HepG2 (cell line): ENCODE measurements around the gene EGR4. TPM values are rescaled to one million over a fixed set of nuclear protein-coding genes. Genes with fewer than 3 reads are reported as not detected.

Experiments
- ATAC-seq: fragments of 200-7000 bp; cut with Tn5 transposase; 3 replicates; pipeline ENCODE4 v1.9.1; 2020; ENCODE audit warnings: mild to moderate bottlenecking, moderate library complexity
- BruUV-seq: library from RNA; stranded (reverse); fragments of 400-500 nt; replicated peaks from 2 replicates; lab custom pipeline; 2021; lab: Mats Ljungman, UMichigan
- CTCF ChIA-PET: fragments of 300-600 bp; formaldehyde crosslinking; extraction: SDS; loops from one replicate; lab custom pipeline; 2021; ENCODE audit warnings: low total read pairs, inconsistent platforms, low intra/inter-chr PET ratio; lab: Yijun Ruan, JAX
- POLR2A ChIA-PET: fragments of 350-600 bp; sonication (Branson Sonifier 250); formaldehyde crosslinking; loops from one replicate; lab custom pipeline; 2020; ENCODE audit warnings: antibody characterized with exemption, inconsistent platforms; lab: Yijun Ruan, JAX
- DNase-seq: peaks from one replicate; pipeline ENCODE4 v3.0.0-alpha.2; 2015; ENCODE audit warnings: low spot score
- FAIRE-seq: peaks from 3 replicates; lab custom pipeline; 2011; peaks lifted over from hg19 to GRCh38; lab: Jason Lieb, UNC
- H2AFZ ChIP-seq: one replicate; pipeline ENCODE4 v1.6.1; 2011; ENCODE audit warnings: low read length, inconsistent platforms
- H3K27ac ChIP-seq: fragments of 300-600 bp; 3 replicates; pipeline ENCODE4 v1.8.0; 2011; ENCODE audit warnings: mixed run types, mild to moderate bottlenecking, mixed read lengths, low read length, inconsistent platforms; ENCODE audit not compliant: insufficient read depth; ENCODE audit errors: extremely low read length
- H3K27me3 ChIP-seq, 2 experiments: fragments of 200-600 bp in 1 of 2; 2 replicates in 1 of 2; 3 replicates in 1 of 2; pipeline versions ENCODE4 v1.6.0 to v1.8.0; 2011; ENCODE audit warnings: low read length in 2 of 2, mild to moderate bottlenecking in 2 of 2, moderate library complexity in 2 of 2, inconsistent platforms in 1 of 2; ENCODE audit not compliant: insufficient read depth in 2 of 2, control insufficient read depth in 1 of 2
- H3K36me3 ChIP-seq, 2 experiments: fragments of 200-600 bp in 1 of 2; replicated peaks in 1 of 2; 2 replicates in 1 of 2; 3 replicates in 1 of 2; pipeline versions ENCODE4 v1.5.1 to v1.8.0; 2011; ENCODE audit warnings: low read length in 2 of 2, inconsistent platforms in 1 of 2; ENCODE audit not compliant: insufficient read depth in 2 of 2, control insufficient read depth in 1 of 2
- H3K4me1 ChIP-seq: 2 replicates; pipeline ENCODE4 v1.5.1; 2012; ENCODE audit warnings: low read length, inconsistent platforms; ENCODE audit not compliant: insufficient read depth
- H3K4me2 ChIP-seq: 2 replicates; pipeline ENCODE4 v1.6.0; 2011; ENCODE audit warnings: low read depth, low read length, inconsistent platforms
- H3K4me3 ChIP-seq, 3 experiments: fragments of 200-600 bp in 1 of 3; sonication (generic), shearing (Covaris generic) in 1 of 3; replicated peaks in 1 of 3; 2 replicates each; pipeline ENCODE4 v1.5.1; 2011 to 2016; ENCODE audit warnings: low read length in 3 of 3, inconsistent platforms in 2 of 3, low read depth in 2 of 3, mild to moderate bottlenecking in 2 of 3, control low read depth in 1 of 3, mixed read lengths in 1 of 3; ENCODE audit not compliant: insufficient read depth in 1 of 3
- H3K79me2 ChIP-seq: one replicate; pipeline ENCODE4 v1.6.1; 2011; ENCODE audit warnings: low read length, inconsistent platforms; ENCODE audit not compliant: insufficient read depth
- H3K9ac ChIP-seq: 2 replicates; pipeline ENCODE4 v1.6.0; 2011; ENCODE audit warnings: mild to moderate bottlenecking, low read depth, low read length, inconsistent platforms; ENCODE audit not compliant: insufficient read depth
- H3K9me3 ChIP-seq: 2 replicates; pipeline ENCODE4 v1.5.1; 2012; ENCODE audit warnings: mild to moderate bottlenecking, low read length
- H4K20me1 ChIP-seq: 2 replicates; pipeline ENCODE4 v1.6.0; 2011; ENCODE audit warnings: inconsistent platforms, mild to moderate bottlenecking, low read length, moderate library complexity; ENCODE audit not compliant: insufficient read depth
- AGO2 ChIP-seq: fragments of 200-400 bp; formaldehyde crosslinking; optimal IDR thresholded peaks from 2 replicates; pipeline ENCODE3; 2017; ENCODE audit warnings: mild to moderate bottlenecking, low read depth, low read length, moderate library complexity
- GFI1 ChIP-seq: sonication (generic); formaldehyde crosslinking; IDR thresholded peaks from 2 replicates; pipeline ENCODE4 v1.5.0; 2020; ENCODE audit warnings: missing genetic modification reagents, mild to moderate bottlenecking, borderline replicate concordance
- HNF1B ChIP-seq: sonication (generic); formaldehyde crosslinking; IDR thresholded peaks from 2 replicates; pipeline ENCODE4 v1.5.1; 2020; ENCODE audit warnings: mild to moderate bottlenecking, moderate library complexity, missing genetic modification reagents
- JUND ChIP-seq: sonication (generic); formaldehyde crosslinking; IDR thresholded peaks from 2 replicates; pipeline ENCODE4 v1.8.0; 2022; ENCODE audit warnings: mild to moderate bottlenecking, missing genetic modification reagents
- KLF6 ChIP-seq: IDR thresholded peaks from 2 replicates; pipeline ENCODE4 v1.8.0; 2016; ENCODE audit warnings: missing biosample characterization, missing genetic modification reagents
- MXI1 ChIP-seq: IDR thresholded peaks from 3 replicates; pipeline ENCODE4 v1.6.1; 2012; ENCODE audit warnings: low read depth, low read length, inconsistent platforms, borderline replicate concordance
- NR2C2 ChIP-seq: sonication (generic); formaldehyde crosslinking; IDR thresholded peaks from 2 replicates; pipeline ENCODE4 v1.4.0; 2020; ENCODE audit warnings: missing genetic modification reagents, mild to moderate bottlenecking, moderate library complexity, borderline replicate concordance
- RXRA ChIP-seq: sonication (generic); formaldehyde crosslinking; IDR thresholded peaks from 2 replicates; pipeline ENCODE4 v1.5.1; 2020; ENCODE audit warnings: missing genetic modification reagents
- SOX13 ChIP-seq, 3 experiments: fragments of 450-650 bp in 1 of 3; sonication (generic) in 1 of 3; formaldehyde crosslinking in 1 of 3; IDR thresholded peaks in 2 of 3; conservative IDR thresholded peaks in 1 of 3; 2 replicates each; pipeline versions ENCODE4 v1.5.0 to v1.6.1; 2016 to 2020; ENCODE audit warnings: antibody characterized with exemption in 1 of 3, mild to moderate bottlenecking in 1 of 3, missing compliant biosample characterization in 1 of 3, missing genetic modification reagents in 1 of 3, moderate library complexity in 1 of 3
- TARDBP ChIP-seq: sonication (generic); formaldehyde crosslinking; IDR thresholded peaks from 2 replicates; pipeline ENCODE4 v1.8.0; 2022; ENCODE audit warnings: mild to moderate bottlenecking, missing genetic modification reagents
- TEAD2 ChIP-seq: sonication (generic); formaldehyde crosslinking; IDR thresholded peaks from 2 replicates; pipeline ENCODE4 v1.9.0; 2021; ENCODE audit warnings: missing genetic modification reagents
- THAP11 ChIP-seq: IDR thresholded peaks from 2 replicates; pipeline ENCODE4 v1.6.1; 2016; ENCODE audit warnings: missing biosample characterization, missing genetic modification reagents
- ZNF124 ChIP-seq: sonication (generic); formaldehyde crosslinking; IDR thresholded peaks from 2 replicates; pipeline ENCODE4 v1.4.0; 2020; ENCODE audit warnings: missing genetic modification reagents
- ZNF205 ChIP-seq: IDR thresholded peaks from 2 replicates; pipeline ENCODE4 v1.6.1; 2018; ENCODE audit warnings: missing biosample characterization, missing genetic modification reagents
- ZNF225 ChIP-seq: sonication (generic); formaldehyde crosslinking; IDR thresholded peaks from 2 replicates; pipeline ENCODE4 v1.4.0; 2020; ENCODE audit warnings: mild to moderate bottlenecking, missing genetic modification reagents
- ZNF329 ChIP-seq: sonication (generic); formaldehyde crosslinking; IDR thresholded peaks from 2 replicates; pipeline ENCODE4 v1.9.0; 2021; ENCODE audit warnings: low read depth, mild to moderate bottlenecking, missing genetic modification reagents
- ZNF572 ChIP-seq: sonication (generic); formaldehyde crosslinking; IDR thresholded peaks from 2 replicates; pipeline ENCODE4 v1.5.1; 2020; ENCODE audit warnings: mild to moderate bottlenecking, missing genetic modification reagents
- ZNF652 ChIP-seq: IDR thresholded peaks from 2 replicates; pipeline ENCODE4 v1.6.1; 2016; ENCODE audit warnings: low read depth, borderline replicate concordance
- ZNF749 ChIP-seq: sonication (generic); formaldehyde crosslinking; IDR thresholded peaks from 2 replicates; pipeline ENCODE4 v1.8.0; 2022; ENCODE audit warnings: mild to moderate bottlenecking, missing genetic modification reagents, moderate library complexity, borderline replicate concordance
- WGBS: methylation state at CpG from one replicate; pipeline ENCODE4 v1.1.6; 2017; ENCODE audit warnings: low lambda C conversion rate; 5-methylcytosine and 5-hydroxymethylcytosine counted together
- in situ Hi-C: cut with HindIII; loops from 2 replicates; pipeline ENCODE4 v1.10.0; 2017; ENCODE audit warnings: low pct_unique_long_range_greater_than_20kb; ENCODE audit not compliant: extremely low pct_ligation_motif_present
- intact Hi-C: fragments of 100-400 bp; cut with micrococcal nuclease; formaldehyde crosslinking; loops from one replicate; pipeline ENCODE4 v1.10.0; 2022; ENCODE audit not compliant: unreplicated experiment
- polyA plus RNA-seq, 8 experiments: library from polyadenylated mRNA; depleted of rRNA in 3 of 8; stranded (reverse) in 7 of 8; unstranded in 1 of 8; fragments of >200 nt; fragmentation: Illumina TruSeq in 4 of 8; extraction: Trizol in 4 of 8; gene quantifications; 2 replicates each; pipeline versions ENCODE4 v1.2.1 to v1.2.3, GENCODE V29; 2011 to 2016; ENCODE audit warnings: low read depth in 4 of 8, missing spikeins in 1 of 8, mixed read lengths in 1 of 8; ENCODE audit not compliant: insufficient read depth in 1 of 8
- total RNA-seq, 5 experiments: library from RNA; depleted of rRNA; stranded (reverse); fragments of >200 nt; fragmentation: Illumina TruSeq; extraction: Trizol; gene quantifications; 2 replicates each; pipeline ENCODE4 v1.2.3, GENCODE V29; 2016; ENCODE audit warnings: low read depth in 1 of 5

Gene EGR4
- total and polyA plus RNA-seq, 2 of the 13 experiments (the other 11 are each of a cell fraction or from before 2014, with no cell fraction given) = not detected

GRCh38 chr2:73262691-73263429, 30.5 kb downstream of the EGR4 start (continued):
- TF ChIP-seq HNF1B (CRISPR knock-in tag) (0 out of 2 replicates have a peak, but pooled peaks have one; percentile 25), RXRA (peak; percentile 37; the same call in 1 of the 2 replicates), ZNF225 (CRISPR knock-in tag) (0 out of 2 replicates have a peak, but pooled peaks have one; percentile 51), ZNF572 (CRISPR knock-in tag) (peak; percentile 82; the same call in 1 of the 2 replicates)

- ChIA-PET POLR2A (interaction anchor here (0.8 to 1.8 kb wide), 9 partner anchors 8 to 123 kb away, joined by 3 to 15 read pairs (median 4); partner anchors contain the start of genes ALMS1, CCT7, FBXO41 and PRADC1), CTCF (no interaction called here)
- ATAC-seq (peak; percentile 81), FAIRE-seq (peak; percentile 100), DNase-seq (peak; percentile 97)
- intact Hi-C loops = loop anchor here (1.0 to 5.0 kb wide), 4 partner anchors 28 to 100 kb away; partner anchors contain the start of gene CCT7
- no peaks in the 10 kb centered on the region for H3K9me3 ChIP-seq
- peak overlapping the region; percentile 70 for H3K27ac ChIP-seq
- H3K36me3 ChIP-seq = peaks cover 2 to 10% of the 10 kb centered on the region in 2 experiments; a peak in 4 of 5 replicates
- WGBS = 16% methylated on average over 4 of the region's 4 CpGs
- in situ Hi-C loops = no loop called here
- BruUV-seq = no TSS peak
- no peaks in the 10 kb centered on the region for H3K79me2 ChIP-seq
- H3K4me2 ChIP-seq = peak overlapping the region; percentile 29; the same call in 1 of the 2 replicates
- H2AFZ ChIP-seq = no peak overlapping the region
- H3K4me3 ChIP-seq = no peak overlapping the region
- H3K27me3 ChIP-seq = no peaks in the 10 kb centered on the region
- H3K9ac ChIP-seq = no peak overlapping the region
- no peaks in the 10 kb centered on the region for H4K20me1 ChIP-seq
- peaks cover 51% of the 10 kb centered on the region for H3K4me1 ChIP-seq
- TF ChIP-seq GFI1 (CRISPR knock-in tag) = peak; percentile 93
- TF ChIP-seq JUND (CRISPR knock-in tag) = no peak
- peak; percentile 74 for TF ChIP-seq THAP11
- TF ChIP-seq ZNF205 (CRISPR knock-in tag) = peak; percentile 84
- TF ChIP-seq ZNF652 (CRISPR knock-in tag) = peak; percentile 31; the same call in 1 of the 2 replicates
- no peak for TF ChIP-seq KLF6
- no peak; the same call in 1 of the 2 replicates for TF ChIP-seq TARDBP
- TF ChIP-seq NR2C2 (CRISPR knock-in tag) = peak; percentile 66
- peak; percentile 84 for TF ChIP-seq SOX13 (IDR thresholded peaks at IDR 0.05)
- TF ChIP-seq SOX13 (CRISPR knock-in tag; conservative IDR thresholded peaks at IDR 0.05 in 1 of 2, IDR thresholded peaks at IDR 0.05 in 1 of 2) = peak in 1 of 2 experiments; percentile 96; a peak in 2 of 4 replicates
- TF ChIP-seq TEAD2 (CRISPR knock-in tag) = no peak
- peak; percentile 22; the same call in 1 of the 3 replicates for TF ChIP-seq MXI1
- TF ChIP-seq ZNF124 (CRISPR knock-in tag) = peak; percentile 75; the same call in 1 of the 2 replicates
- TF ChIP-seq AGO2 = no peak
- 0 out of 2 replicates have a peak, but pooled peaks have one; percentile 56 for TF ChIP-seq ZNF749
- 0 out of 2 replicates have a peak, but pooled peaks have one; percentile 45 for TF ChIP-seq ZNF329 (CRISPR knock-in tag)
These were observed 31.2 kb downstream of the EGR4 start for GRCh38 chr2:73262108-73262651.
